ENCODE results near the gene ARL4D.

Gene ARL4D

GRCh38 chr17:43381204-43381603, 17.6 kb upstream of the ARL4D start:
- H3K36me3 ChIP-seq (ENCODE audit: control insufficient read depth, insufficient read depth, low read length): no peaks in the 10 kb centered on the region
- H3K27ac ChIP-seq (ENCODE audit: insufficient read depth, low read length, poor library complexity, severe bottlenecking): no peak overlapping the region
- no peak for DNase-seq
- no peaks in the 10 kb centered on the region for H3K4me1 ChIP-seq (ENCODE audit: control insufficient read depth, insufficient read depth, low read length, poor library complexity, severe bottlenecking)
- peaks cover 11% of the 10 kb centered on the region for H3K9me3 ChIP-seq (ENCODE audit: control insufficient read depth, low read length)
- no peaks in the 10 kb centered on the region for H3K27me3 ChIP-seq (replicated peaks; ENCODE audit: control insufficient read depth, insufficient read depth, low read length, poor library complexity, severe bottlenecking)
- H3K4me3 ChIP-seq (ENCODE audit: insufficient read depth, low read depth, low read length, poor library complexity, severe bottlenecking): no peak overlapping the region

GRCh38 chr17:43381621-43382020, 17.2 kb upstream of the ARL4D start:
- Histone ChIP-seq H3K27me3 (replicated peaks; ENCODE audit: control insufficient read depth, insufficient read depth, low read length, poor library complexity, severe bottlenecking) (no peaks in the 10 kb centered on the region), H3K27ac (ENCODE audit: insufficient read depth, low read length, poor library complexity, severe bottlenecking) (no peak overlapping the region), H3K4me3 (ENCODE audit: insufficient read depth, low read depth, low read length, poor library complexity, severe bottlenecking) (no peak overlapping the region), H3K4me1 (ENCODE audit: control insufficient read depth, insufficient read depth, low read length, poor library complexity, severe bottlenecking) (no peaks in the 10 kb centered on the region), H3K9me3 (ENCODE audit: control insufficient read depth, low read length) (peaks cover 11% of the 10 kb centered on the region), H3K36me3 (ENCODE audit: control insufficient read depth, insufficient read depth, low read length) (no peaks in the 10 kb centered on the region)
- DNase-seq: no peak

- DNase-seq: no peak
- Histone ChIP-seq H3K27ac (ENCODE audit: insufficient read depth, low read length, poor library complexity, severe bottlenecking) (no peak overlapping the region), H3K4me3 (ENCODE audit: insufficient read depth, low read depth, low read length, poor library complexity, severe bottlenecking) (no peak overlapping the region), H3K27me3 (replicated peaks; ENCODE audit: control insufficient read depth, insufficient read depth, low read length, poor library complexity, severe bottlenecking) (no peaks in the 10 kb centered on the region), H3K4me1 (ENCODE audit: control insufficient read depth, insufficient read depth, low read length, poor library complexity, severe bottlenecking) (peaks cover 5% of the 10 kb centered on the region), H3K9me3 (ENCODE audit: control insufficient read depth, low read length) (peaks cover 11% of the 10 kb centered on the region), H3K36me3 (ENCODE audit: control insufficient read depth, insufficient read depth, low read length) (no peaks in the 10 kb centered on the region)
Measured at GRCh38 chr17:43382776-43383175, 16.0 kb upstream of the ARL4D start.

DNA sequence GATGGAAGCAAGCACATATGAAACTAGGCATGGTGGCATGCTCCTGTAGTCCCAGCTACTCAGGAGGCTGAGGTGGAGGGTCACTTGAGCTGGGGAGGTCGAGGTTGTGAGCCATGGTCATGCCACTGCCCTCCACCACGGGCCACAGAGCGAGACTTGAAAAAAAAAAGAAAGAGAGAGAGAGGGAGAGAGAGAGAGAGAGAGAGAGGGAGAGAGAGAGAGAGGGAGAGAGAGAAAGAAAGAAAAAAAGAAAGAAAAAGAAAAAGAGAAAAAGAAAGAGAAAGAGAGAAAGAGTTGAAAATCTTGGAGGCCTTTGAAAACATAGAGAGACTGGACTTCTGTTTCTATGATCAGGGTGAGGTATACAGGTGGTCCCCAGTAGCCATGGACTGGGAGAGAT, 15.4 kb upstream of the ARL4D start:
- H3K36me3 ChIP-seq (ENCODE audit: control insufficient read depth, insufficient read depth, low read length): no peaks in the 10 kb centered on the region

GRCh38 chr17:43383826-43384475, 14.8 kb upstream of the ARL4D start:
- DNase-seq: no peak
- Histone ChIP-seq H3K27ac (ENCODE audit: insufficient read depth, low read length, poor library complexity, severe bottlenecking) (no peak overlapping the region), H3K27me3 (replicated peaks; ENCODE audit: control insufficient read depth, insufficient read depth, low read length, poor library complexity, severe bottlenecking) (no peaks in the 10 kb centered on the region), H3K4me1 (ENCODE audit: control insufficient read depth, insufficient read depth, low read length, poor library complexity, severe bottlenecking) (peaks cover 5% of the 10 kb centered on the region), H3K9me3 (ENCODE audit: control insufficient read depth, low read length) (peaks cover 11% of the 10 kb centered on the region), H3K36me3 (ENCODE audit: control insufficient read depth, insufficient read depth, low read length) (no peaks in the 10 kb centered on the region), H3K4me3 (ENCODE audit: insufficient read depth, low read depth, low read length, poor library complexity, severe bottlenecking) (no peak overlapping the region)

More for the DNA sequence above, 15.4 kb upstream of the ARL4D start:
- H3K9me3 ChIP-seq (ENCODE audit: control insufficient read depth, low read length): peaks cover 11% of the 10 kb centered on the region
- H3K27me3 ChIP-seq (replicated peaks; ENCODE audit: control insufficient read depth, insufficient read depth, low read length, poor library complexity, severe bottlenecking): no peaks in the 10 kb centered on the region
- no peak for DNase-seq
- H3K27ac ChIP-seq (ENCODE audit: insufficient read depth, low read length, poor library complexity, severe bottlenecking): no peak overlapping the region
- no peak overlapping the region for H3K4me3 ChIP-seq (ENCODE audit: insufficient read depth, low read depth, low read length, poor library complexity, severe bottlenecking)
- peaks cover 5% of the 10 kb centered on the region for H3K4me1 ChIP-seq (ENCODE audit: control insufficient read depth, insufficient read depth, low read length, poor library complexity, severe bottlenecking)

DNA sequence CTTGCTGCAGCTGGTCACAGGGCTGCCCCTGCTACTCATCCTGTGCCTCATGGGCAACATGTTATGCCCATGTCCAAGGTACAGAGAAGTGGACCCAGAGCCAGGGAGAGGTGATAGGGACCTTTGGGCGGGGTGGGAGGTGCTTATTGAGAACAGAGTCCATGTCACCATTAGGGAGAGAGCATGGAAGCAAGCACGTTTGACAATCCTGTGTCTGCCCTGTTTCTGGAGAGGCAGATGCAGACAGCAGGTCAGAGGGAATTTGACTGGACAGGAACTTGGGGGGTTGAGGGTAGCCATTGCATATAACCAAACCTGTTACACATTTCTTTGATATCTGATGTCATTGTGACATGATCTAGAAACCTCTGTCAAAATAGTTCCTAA, 14.3 kb upstream of the ARL4D start:
- H3K4me1 ChIP-seq (ENCODE audit: control insufficient read depth, insufficient read depth, low read length, poor library complexity, severe bottlenecking): peaks cover 5% of the 10 kb centered on the region
- DNase-seq: no peak
- peaks cover 11% of the 10 kb centered on the region for H3K9me3 ChIP-seq (ENCODE audit: control insufficient read depth, low read length)
- no peak overlapping the region for H3K27ac ChIP-seq (ENCODE audit: insufficient read depth, low read length, poor library complexity, severe bottlenecking)
- H3K36me3 ChIP-seq (ENCODE audit: control insufficient read depth, insufficient read depth, low read length): no peaks in the 10 kb centered on the region
- no peaks in the 10 kb centered on the region for H3K27me3 ChIP-seq (replicated peaks; ENCODE audit: control insufficient read depth, insufficient read depth, low read length, poor library complexity, severe bottlenecking)
- no peak overlapping the region for H3K4me3 ChIP-seq (ENCODE audit: insufficient read depth, low read depth, low read length, poor library complexity, severe bottlenecking)

DNA sequence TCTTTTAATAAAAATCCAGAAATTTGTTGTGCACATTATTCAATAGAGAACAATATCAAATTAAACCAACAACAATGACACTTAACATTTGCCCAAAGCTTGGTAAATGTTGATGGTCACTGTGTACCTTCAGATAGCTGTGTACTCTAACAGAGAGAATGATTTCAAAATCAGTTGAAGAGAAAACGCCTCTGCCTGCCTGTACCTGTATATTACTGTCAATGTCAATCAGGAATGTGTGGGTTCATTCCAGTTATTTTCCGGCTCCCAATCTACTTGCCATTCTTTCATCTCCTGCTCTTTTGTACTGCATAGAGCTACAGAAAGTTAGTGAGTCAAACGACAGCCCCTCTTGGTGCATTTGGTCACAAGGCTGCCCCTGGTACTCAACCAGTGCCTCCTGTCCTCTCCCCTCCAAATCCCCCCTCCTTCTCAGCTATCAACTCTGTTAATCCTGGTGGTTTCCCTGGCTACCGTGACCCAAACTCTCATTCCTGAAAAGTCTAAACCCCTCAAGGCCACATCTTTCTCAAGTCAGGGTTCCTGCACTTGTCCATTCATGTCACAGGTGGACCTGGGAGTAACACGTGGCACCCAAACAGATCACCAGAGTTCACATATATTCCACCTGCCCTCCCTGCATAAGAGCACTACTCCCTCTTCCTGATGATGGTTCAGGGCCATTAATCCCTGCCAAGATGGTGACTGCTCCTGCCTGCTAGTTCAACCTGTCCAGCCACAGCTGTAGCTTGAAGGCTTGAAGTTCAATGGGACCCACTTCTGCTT, 13.6 kb upstream of the ARL4D start:
- no peaks in the 10 kb centered on the region for H3K27me3 ChIP-seq (replicated peaks; ENCODE audit: control insufficient read depth, insufficient read depth, low read length, poor library complexity, severe bottlenecking)
- H3K4me3 ChIP-seq (ENCODE audit: insufficient read depth, low read depth, low read length, poor library complexity, severe bottlenecking): no peak overlapping the region
- H3K27ac ChIP-seq (ENCODE audit: insufficient read depth, low read length, poor library complexity, severe bottlenecking): no peak overlapping the region
- peaks cover 5% of the 10 kb centered on the region for H3K4me1 ChIP-seq (ENCODE audit: control insufficient read depth, insufficient read depth, low read length, poor library complexity, severe bottlenecking)
- no peak for DNase-seq
- no peaks in the 10 kb centered on the region for H3K36me3 ChIP-seq (ENCODE audit: control insufficient read depth, insufficient read depth, low read length)
- H3K9me3 ChIP-seq (ENCODE audit: control insufficient read depth, low read length): peaks cover 5% of the 10 kb centered on the region

- peak; percentile 78 to 86 (median 84) for DNase-seq
- Histone ChIP-seq H3K4me3 (ENCODE audit: insufficient read depth, low read depth, low read length, poor library complexity, severe bottlenecking) (peak overlapping the region; percentile 66), H3K4me1 (ENCODE audit: control insufficient read depth, insufficient read depth, low read length, poor library complexity, severe bottlenecking) (peaks cover 5% of the 10 kb centered on the region), H3K36me3 (ENCODE audit: control insufficient read depth, insufficient read depth, low read length) (no peaks in the 10 kb centered on the region), H3K27ac (ENCODE audit: insufficient read depth, low read length, poor library complexity, severe bottlenecking) (peak overlapping the region; percentile 94), H3K9me3 (ENCODE audit: control insufficient read depth, low read length) (no peaks in the 10 kb centered on the region), H3K27me3 (replicated peaks; ENCODE audit: control insufficient read depth, insufficient read depth, low read length, poor library complexity, severe bottlenecking) (no peaks in the 10 kb centered on the region)
Measured at GRCh38 chr17:43388359-43389045, 10.3 kb upstream of the ARL4D start.

GRCh38 chr17:43389046-43389947, 9.5 kb upstream of the ARL4D start:
- no peaks in the 10 kb centered on the region for H3K36me3 ChIP-seq (ENCODE audit: control insufficient read depth, insufficient read depth, low read length)
- peak overlapping the region; percentile 66 for H3K4me3 ChIP-seq (ENCODE audit: insufficient read depth, low read depth, low read length, poor library complexity, severe bottlenecking)
- peaks cover 9% of the 10 kb centered on the region for H3K4me1 ChIP-seq (ENCODE audit: control insufficient read depth, insufficient read depth, low read length, poor library complexity, severe bottlenecking)
- peak; percentile 66 to 79 (median 74) for DNase-seq
- H3K27ac ChIP-seq (ENCODE audit: insufficient read depth, low read length, poor library complexity, severe bottlenecking): peak overlapping the region; percentile 94
- H3K9me3 ChIP-seq (ENCODE audit: control insufficient read depth, low read length): no peaks in the 10 kb centered on the region
- H3K27me3 ChIP-seq (replicated peaks; ENCODE audit: control insufficient read depth, insufficient read depth, low read length, poor library complexity, severe bottlenecking): no peaks in the 10 kb centered on the region

All from effector memory CD4-positive, alpha-beta T cell (primary cell).